ENCODE results near the gene PHYKPL.

GRCh38 chr5:178216779-178217178 lies 15.8 kb downstream of the PHYKPL start:
- TF ChIP-seq CTCF (IDR thresholded peaks at IDR 0.05; ENCODE audit: borderline replicate concordance, extremely low read depth, low read length, poor library complexity, severe bottlenecking) (no peak), EZH2 (IDR thresholded peaks at IDR 0.05; ENCODE audit: borderline replicate concordance, low read depth, low read length, severe bottlenecking) (no peak)
